HG03135 (cell line): ENCODE data around the gene BCL11B.

Experiments used
- ATAC-seq: cut with Tn5 transposase; IDR thresholded peaks from one replicate; pipeline ENCODE4 v1.9.1; 2021; ENCODE audit warnings: mild to moderate bottlenecking, moderate library complexity; ENCODE audit not compliant: unreplicated experiment

BCL11B gene

GRCh38 chr14:99271951-99272631 is at the start of gene BCL11B:
Gene BCL11B, minus strand, starts transcription at chr14:99272197. Its CDS starts 979 bp downstream, at chr14:99271218.
- peak; percentile 81 for ATAC-seq

GRCh38 chr14:99321236-99321925 is 49.4 kb upstream of the BCL11B start:
- no peak for ATAC-seq

GRCh38 chr14:99320621-99321235 is 48.7 kb upstream of the BCL11B start:
- ATAC-seq, result peak; percentile 8

GRCh38 chr14:99320105-99320572 is 48.1 kb upstream of the BCL11B start:
- peak; percentile 68 for ATAC-seq

GRCh38 chr14:99318959-99319295 is 46.9 kb upstream of the BCL11B start:
- no peak for ATAC-seq

- no peak for ATAC-seq
Measured at GRCh38 chr14:99318091-99318958, 46.3 kb upstream of the BCL11B start.

- no peak for ATAC-seq
Measured at GRCh38 chr14:99317231-99318090, 45.5 kb upstream of the BCL11B start.

GRCh38 chr14:99316281-99317163 is 44.5 kb upstream of the BCL11B start:
- ATAC-seq, result no peak

GRCh38 chr14:99315197-99315596 is 43.2 kb upstream of the BCL11B start:
- ATAC-seq, result no peak

- no peak for ATAC-seq
Measured at GRCh38 chr14:99314623-99315022, 42.6 kb upstream of the BCL11B start.

GRCh38 chr14:99313234-99313633 is 41.2 kb upstream of the BCL11B start:
- no peak for ATAC-seq

GRCh38 chr14:99312106-99312505 is 40.1 kb upstream of the BCL11B start:
- ATAC-seq, result no peak

GRCh38 chr14:99309220-99309766 is 37.3 kb upstream of the BCL11B start:
- no peak for ATAC-seq

- no peak for ATAC-seq
Measured at GRCh38 chr14:99304208-99304607, 32.2 kb upstream of the BCL11B start.

GRCh38 chr14:99300190-99300589 is 28.2 kb upstream of the BCL11B start:
- no peak for ATAC-seq

GRCh38 chr14:99296517-99296916 is 24.5 kb upstream of the BCL11B start:
- no peak for ATAC-seq

- ATAC-seq, result no peak
Measured at GRCh38 chr14:99289394-99290189, 17.6 kb upstream of the BCL11B start.

GRCh38 chr14:99288948-99289347 is 17.0 kb upstream of the BCL11B start:
- ATAC-seq, result no peak
